Fibroblast of skin of right quadriceps (primary cell): ENCODE results near the gene C1RL.
A peak's percentile ranks its signal among the peaks of the same experiment; 100 is the strongest.
"Not testable (repeated sequence)": the region's sequence is repeated elsewhere in the genome, so short reads cannot be mapped to it uniquely, and the experiment has no call there.

Experiments used
- DNase-seq: peaks from one replicate; pipeline ENCODE4 v3.0.0-alpha.2; 2013

C1RL gene

DNA sequence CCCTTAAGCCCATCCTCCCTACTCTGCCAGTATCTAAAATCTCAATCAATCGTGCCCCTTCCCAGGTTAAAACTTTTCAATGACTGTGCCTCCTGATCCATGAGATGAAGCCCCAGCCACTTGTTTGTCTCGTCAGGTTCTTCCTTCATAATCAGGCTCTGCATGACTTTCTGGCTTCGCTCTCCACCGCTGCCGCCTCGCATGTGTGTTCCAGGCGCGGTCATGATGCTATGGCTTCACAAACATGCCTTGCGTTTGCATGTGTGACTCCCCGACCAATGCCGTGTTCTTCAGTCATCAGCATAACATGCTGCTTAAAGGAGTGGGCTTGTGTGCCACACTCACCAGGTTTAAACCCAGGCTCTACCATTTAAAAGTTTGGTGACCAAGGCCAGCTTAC, 5.0 kb upstream of the C1RL start:
- DNase-seq, result no peak

DNA sequence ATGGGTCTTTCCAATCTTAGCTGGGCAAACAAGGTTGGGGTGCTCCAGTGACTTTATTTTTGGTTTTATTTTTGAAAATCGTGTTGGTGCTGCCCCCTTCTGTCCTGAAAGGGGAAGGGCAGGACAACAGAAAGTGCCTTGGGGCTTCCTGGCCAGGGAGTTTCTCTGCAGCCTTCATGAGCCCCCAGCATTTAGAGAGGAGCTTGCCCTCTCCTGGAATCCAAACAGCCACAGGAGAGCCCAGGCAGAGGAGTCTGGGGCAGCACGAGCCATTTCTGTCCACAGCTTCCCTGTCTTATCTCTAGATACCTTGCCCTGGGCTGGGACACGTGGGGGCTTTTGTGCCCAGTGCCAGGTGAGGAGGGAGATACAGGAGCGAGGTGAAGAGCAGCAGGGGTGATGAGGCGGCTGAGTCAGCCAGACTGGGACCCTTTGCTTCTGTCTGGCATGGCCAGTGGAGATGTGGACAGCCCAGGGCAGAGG, 4.4 kb upstream of the C1RL start:
- DNase-seq, result peak; percentile 46

DNA sequence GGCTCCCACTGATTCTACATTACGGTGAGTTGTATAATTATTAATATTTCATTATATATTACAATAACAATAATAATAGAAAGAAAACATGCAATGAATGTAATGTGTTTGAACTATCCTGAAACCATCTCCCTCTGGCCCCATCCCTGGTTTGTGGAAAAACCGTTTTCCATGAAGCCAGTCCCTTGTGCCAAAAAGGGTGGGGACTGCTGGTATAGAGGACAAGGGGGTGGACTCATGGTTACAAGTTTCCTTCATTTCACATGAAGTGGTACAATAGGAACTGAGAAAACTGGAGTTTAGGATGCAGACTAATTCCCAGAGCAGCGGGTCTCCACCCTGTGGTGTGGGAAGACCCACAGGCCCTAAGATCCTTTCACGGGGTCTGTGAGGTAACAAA, 3.0 kb upstream of the C1RL start:
- DNase-seq, result no peak

DNA sequence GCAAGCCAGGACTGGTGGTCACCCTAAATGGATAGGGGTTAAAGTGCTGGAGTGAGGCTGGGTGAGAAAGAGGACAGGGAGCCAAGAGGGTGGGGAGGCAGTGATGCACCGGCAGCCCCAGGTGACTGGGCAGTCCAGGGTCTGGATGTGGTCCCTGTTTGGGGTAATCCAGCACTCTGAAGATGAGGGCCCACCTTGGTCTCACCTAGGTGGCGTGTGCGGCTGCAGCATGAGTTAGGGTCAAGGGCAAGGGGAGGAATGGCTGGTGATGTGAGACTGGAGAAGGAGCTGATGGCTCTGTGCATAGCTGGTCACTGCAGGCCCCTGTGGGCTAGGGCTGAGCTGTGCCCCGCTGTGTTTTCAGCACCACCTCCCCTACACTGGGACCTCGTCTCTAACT, 1.6 kb upstream of the C1RL start:
- DNase-seq, result no peak

DNA sequence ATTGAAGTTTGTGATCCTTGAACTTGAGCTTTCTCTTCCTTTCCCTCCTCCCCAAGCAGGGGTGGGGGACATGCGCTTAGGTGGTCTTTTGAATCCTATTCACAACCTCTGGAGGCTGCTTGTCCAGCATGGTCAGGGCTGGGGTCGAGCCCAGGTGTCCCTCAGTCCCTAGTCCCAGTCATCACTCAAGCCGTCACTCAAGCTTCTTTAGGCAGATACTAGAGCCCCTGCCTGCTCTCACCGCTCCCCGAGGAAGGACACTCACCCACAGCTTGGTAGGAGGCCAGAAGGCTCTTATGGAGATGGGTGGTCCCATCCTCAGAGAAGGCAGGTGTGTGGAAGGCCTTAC, 532 bp upstream of the C1RL start:
- DNase-seq, result no peak

DNA sequence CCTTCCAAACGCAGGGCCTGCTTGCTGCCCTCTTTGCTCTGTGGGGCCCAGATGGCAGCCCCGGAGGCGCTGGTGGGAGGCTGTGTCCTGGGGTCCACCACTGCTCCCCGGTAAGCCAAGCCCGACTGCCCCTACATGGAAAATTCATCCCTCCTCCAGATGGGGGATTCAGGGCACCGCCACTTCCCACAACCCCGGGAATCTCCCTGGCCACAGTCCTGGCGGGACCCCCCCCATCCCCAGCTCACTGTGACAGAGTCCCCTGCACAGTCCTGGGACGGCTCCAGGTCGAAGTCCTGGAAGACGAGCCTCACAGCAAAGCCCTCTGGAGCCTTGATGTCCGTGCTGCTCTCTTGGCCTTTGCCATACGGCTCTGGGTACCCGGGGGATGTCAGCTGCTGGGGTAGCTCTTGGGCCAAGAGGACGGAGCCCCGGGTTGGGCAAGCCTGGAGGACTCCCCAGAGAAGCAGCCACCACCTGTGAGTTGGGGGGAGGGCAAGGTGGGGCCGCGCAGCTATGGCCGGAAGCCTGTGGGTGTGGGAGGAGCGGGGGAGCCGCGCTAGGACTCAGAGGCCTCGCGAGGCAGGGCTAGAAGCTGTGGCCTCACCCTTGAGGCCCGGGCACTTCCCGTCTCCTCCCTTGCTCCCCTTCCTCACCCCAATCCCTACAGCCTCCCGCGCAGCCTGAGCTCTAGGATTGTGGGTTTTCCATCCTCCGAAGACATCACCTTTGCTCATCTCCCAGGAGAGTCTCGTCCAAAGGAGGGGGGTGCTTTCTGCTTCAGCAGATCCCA, 815 bp downstream of the C1RL start:
- DNase-seq, result peak; percentile 77

DNA sequence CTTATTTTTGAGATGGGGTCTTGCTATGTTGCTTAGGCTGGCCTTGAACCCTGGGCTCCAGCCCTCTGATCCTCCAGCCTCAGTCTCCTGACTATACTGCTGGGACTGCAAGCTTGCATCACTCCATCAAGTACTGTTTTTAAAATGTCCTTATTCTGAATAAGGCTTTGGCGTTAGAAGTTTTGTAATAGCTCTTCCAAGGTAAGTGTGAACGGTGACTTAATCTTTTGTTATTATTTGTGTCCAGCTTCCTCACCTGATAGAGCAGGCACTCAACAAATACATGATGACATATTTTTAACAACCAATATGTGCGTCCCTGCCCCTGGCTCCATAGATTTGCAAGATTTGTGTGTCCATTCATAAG, 1.4 kb downstream of the C1RL start:
- DNase-seq, result no peak

DNA sequence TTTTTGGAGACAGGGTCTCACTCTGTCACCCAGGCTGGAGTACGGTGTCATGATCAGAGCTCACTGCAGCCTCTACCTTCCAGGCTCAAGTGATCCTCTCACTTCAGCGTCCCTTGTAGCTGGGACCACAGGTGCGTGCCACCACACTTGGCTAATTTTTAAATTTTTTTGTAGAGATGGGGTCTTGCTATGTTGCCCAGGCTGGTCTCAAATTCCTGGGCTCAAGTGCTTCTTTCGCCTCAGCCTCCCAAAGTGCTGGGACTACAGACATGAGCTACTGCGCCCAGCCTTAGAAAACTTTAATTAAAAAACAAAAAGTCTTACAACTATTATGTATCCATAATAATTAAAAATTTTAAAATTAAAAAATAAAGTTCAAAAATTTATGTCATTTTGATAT, 1.8 kb downstream of the C1RL start:
- DNase-seq, result not testable (repeated sequence)

DNA sequence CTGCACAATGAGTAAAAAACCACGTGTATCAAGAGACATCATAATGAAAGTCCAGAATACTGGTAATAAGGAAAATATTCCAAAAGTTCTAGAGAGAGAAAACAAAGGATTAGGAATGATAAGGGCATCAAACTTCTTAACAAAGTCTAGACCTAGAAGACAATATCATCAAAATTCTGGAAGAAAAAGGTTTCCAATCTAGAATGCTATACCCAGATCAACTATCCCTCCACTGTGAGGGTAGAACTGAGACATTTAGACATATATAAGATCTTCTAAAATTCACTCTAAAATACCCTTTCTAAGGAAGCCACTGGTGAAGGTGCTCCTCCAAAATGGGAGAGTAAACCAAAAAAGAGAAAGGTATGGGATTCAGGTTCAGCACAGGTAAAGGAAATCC, 2.9 kb downstream of the C1RL start:
- DNase-seq, result no peak

DNA sequence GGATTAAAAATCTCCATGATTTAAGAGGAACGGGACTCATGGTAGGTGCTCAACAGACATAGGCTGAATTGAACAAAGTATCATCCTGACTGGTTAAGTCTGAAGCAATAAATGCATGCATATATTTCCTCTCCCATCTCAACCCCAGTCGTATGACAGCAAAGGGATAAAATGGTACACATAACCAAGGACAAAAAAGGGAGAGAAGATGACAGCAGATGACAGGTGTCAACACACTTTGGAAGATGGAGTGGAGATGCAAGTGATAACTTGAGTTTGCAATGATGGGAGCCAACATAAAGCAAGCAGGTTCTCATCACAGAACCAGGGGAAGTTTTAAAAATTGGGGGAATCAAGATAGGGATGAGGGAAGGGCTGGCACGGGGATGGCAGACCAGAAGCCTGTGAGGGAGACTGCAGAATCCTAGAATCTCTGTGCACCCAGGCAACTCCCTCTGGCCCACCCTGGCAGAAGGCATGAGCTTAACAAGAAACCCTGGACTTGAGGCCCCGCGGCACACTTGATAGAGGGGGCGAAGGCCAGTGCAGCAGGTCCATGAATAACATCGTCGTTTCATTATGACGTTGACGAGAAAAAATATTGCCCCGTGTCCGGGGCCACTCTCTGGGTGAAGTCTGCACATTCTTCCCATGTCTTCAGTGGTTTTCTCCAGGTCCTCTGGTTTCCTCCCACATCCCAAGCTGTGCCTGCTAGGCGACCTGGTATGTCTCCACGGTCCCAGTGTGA, 5.0 kb downstream of the C1RL start:
- no peak for DNase-seq

DNA sequence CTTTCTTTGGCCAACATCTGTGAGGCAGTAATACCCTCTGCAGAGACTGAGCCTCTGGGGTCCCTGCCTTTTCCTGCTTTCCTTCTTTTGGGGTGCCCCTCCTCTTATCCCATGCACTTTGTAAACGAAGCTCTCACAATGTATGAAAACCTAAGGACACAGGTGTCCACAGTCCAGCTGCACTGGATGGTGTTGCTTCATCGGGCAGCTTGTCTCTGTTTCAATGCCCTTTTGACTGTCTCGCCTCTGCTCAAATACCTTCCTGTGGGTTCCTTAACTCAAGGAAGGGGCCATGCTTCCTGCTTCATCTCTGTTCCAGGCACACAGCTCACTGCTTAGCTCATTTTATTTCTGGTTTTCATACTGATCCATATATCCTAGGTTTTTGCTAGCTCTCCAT, 6.4 kb downstream of the C1RL start:
- DNase-seq, result no peak

DNA sequence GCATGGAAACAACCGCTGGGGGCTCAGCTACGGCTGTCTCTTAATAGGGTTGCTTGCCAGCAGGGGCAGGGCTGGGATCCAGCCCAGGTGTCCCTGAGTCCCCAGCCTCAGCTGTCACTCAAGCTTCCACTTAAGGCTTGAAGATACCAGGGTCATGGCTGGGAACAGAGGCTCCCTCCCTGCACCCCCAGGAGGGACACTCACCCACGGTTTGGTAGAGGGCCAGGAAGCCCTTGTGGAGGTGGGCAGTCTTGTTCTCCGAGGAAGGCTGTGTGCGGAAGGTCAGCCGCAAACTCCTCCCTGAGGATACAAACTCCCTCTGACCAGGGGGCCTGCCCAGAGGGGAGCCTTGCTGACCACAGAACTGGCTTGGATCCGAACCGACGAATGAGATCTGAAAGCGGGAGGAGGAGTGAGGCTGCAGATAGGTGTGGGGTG, 7.3 kb downstream of the C1RL start:
- no peak for DNase-seq

DNA sequence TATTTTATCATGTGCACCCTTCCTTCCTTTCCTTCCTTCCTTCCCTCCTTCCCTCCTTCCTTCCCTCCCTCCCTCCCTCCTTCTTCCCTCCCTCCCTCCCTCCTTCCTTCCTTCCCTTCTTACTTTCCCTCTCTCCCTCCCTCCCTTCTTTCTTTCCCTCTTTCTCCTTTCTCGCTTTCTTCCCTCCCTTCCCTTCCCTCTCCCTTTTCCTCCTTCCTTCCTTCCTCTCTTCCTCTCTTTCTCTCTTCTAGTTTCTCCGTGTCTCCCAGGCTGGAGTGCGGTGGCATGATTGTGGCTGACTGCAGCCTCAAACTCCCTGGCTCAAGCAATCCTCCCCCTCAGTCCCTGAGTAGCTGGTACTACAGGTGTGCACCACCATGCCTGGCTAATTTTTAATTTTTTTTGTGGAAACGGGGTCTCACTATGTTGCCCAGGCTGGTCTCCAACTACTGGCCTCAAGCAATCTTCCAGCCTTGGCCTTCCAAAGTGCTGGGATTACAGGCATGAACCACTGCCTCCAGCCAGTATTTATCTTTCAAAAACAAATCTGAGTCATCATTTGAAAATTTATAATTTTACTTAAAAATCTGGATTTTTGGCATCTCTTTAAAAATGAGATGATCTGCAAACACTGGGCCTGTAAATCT, 7.8 kb downstream of the C1RL start:
- no peak for DNase-seq

DNA sequence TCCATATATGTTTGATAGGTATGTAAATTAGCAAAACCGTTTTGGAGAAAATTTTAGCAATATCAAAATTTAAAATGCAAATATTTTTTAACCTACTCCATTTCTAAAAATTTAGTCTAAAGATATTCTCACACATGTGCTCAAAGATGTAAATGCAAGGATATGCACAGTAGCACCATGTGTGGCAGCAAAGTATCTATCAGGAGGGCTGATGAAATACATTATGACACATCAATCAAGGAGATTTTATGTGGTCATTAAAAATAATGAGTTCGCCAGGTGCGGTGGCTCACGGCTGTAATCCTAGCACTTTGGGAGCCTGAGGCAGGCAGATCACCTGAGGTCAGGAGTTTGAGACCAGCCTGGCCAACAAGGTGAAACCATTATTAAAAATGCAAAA, 8.8 kb downstream of the C1RL start:
- DNase-seq, result no peak

DNA sequence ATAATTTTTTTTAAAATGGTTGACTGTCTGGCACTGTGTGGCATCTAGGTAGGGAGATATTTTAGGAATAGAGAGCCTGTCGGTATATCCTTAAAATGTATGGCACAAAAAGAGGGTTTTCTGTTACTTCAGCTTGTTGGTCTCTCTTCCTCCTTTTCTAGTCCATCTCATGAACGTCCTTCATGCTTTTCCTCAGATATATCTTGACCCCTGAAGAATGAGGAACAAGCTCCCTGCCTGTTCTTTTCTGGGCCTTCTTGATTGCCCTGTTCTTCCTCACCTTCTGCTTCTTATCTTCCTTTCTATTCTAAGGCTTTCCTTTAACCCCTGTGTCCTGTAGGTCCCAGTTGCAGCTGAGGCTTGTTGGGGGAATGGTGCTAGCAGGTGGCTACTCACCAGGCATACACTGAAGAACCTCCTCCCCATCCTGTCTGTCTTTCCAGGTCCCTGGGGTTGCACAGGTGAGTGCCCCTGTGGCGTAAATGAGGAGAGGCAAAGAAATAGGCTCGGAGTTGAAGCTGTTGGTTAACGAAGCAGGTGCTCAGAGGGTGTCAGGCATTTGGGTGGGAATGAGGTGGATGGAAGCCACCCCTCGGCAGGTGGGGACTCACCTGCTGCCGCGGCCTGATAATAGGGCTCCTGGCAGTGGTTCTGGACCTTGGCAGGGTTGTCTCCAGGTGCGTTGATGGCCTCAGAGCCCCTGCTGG, 9.6 kb downstream of the C1RL start:
- DNase-seq, result no peak

DNA sequence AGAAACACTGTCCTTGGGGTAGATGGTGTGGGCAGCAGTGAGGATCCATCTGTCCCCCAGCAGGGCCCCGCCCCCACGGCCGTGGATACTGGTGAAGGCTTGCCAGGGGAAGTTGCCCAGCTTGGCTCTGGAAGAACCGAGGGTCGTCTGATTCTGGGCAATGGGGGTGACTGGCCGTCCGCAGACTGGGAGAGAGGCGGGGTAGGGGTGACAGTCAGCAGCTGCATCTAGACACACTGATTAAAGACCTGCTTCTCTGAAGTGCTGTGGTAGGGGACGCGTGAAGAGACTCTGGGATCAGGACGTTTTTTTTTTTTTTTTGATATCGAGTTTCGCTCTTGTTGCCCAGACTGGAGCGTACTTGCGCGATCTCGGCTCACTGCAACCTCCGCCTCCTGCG, 12.0 kb downstream of the C1RL start:
- no peak for DNase-seq

DNA sequence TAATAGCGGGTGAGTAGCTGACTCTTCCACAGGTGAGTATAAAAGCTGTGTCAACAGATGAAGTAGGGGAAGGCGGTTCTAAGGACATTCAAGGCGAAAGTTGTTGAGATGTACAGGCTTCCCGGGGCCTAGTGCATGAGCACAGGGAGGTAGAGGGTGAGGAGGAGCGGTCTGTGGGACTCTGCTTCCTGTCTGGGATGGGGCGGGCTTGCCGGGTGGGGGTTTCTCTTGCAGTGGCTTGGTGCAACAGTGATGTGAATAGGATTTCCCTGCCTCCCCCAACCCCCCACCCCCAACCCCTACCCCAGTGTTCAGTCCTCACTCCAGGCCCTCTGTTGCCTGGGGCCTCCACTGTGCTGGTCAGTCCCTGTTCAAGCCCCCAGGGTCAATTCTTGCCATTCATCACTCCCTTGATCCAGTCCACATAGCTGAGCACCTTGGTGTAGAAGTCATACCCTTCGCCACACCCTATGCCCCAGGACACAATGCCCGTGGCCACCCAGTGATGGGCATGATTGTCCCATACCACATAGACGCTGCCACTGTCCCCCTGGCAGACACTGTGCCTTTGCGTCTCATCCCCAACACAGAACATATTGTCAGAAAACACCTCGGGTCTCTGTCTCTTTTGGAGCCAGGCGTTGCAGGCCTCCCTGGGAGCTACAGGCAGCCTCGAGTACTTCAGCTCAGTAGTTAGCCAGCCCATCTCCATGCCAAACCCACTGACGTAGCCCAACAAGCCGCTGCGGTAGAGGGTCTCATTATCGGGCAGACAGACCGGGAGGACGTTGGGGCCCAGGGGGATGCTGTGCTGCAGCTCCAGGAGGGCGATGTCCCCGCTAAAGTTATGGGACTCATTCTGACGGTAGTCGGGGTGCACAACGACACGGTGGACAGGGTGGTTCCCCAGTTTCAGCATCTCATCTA, 12.7 kb downstream of the C1RL start:
- DNase-seq, result no peak

DNA sequence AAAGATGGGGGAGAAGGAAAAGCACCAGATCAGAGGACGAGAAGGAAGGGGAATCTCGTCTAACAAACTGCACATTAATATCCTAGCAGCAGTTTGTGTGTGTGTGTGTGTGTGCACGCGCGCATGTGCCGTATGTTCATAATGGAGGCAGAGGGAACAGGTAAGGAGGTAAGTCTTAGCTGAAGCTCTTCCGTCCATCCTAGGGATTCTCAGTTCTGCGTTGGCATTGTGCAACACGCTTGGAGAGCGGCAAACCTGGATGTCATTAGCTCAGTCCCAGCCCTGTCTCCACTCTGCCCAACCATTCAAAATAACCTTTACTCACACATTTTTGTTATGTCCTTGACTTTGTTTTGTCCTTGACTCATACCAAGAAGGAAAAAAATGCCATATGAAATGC, 15.1 kb downstream of the C1RL start:
- DNase-seq, result peak; percentile 44

DNA sequence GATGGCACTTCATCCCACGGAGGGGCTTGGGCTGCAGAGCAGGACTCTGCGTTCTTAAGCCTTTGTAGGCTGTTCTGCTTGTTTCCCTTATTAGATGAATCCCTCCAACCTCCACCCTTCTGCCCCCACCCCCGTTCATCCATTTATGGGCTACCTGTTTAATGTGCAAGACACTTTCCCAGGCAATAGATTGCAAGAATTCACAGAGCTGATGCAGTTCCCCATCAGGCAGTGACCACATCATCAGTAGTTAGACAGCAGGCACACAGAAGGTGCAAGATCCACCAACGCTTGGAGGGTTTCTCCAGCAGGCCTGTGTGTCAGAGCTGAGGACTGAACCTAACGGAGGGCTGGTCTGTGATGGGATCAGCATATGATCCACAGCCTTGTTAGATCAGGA, 15.5 kb downstream of the C1RL start:
- DNase-seq, result no peak

DNA sequence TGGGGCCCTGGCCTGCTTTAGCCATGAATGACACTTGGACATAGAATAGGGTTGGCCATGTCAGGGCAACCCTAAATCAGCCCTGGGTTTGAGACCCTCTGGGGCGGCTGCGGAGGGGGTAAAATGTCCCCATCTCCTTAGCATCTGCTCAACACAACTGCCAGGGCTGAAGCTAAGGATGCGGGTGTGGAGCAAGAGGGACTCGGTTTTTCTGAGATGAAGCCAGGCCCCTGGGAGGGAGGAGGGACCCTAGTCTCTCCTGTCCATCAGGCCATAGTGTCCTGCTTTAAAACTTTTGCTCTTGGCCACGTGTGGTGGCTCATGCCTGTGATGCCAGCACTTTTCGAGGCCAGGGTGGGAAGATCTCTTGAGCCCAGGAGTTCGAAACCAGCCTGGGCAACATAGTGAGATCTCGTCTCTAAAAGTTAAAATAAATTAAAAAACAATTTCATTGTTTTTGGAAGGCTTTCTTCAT, 16.0 kb downstream of the C1RL start:
- DNase-seq, result no peak

DNA sequence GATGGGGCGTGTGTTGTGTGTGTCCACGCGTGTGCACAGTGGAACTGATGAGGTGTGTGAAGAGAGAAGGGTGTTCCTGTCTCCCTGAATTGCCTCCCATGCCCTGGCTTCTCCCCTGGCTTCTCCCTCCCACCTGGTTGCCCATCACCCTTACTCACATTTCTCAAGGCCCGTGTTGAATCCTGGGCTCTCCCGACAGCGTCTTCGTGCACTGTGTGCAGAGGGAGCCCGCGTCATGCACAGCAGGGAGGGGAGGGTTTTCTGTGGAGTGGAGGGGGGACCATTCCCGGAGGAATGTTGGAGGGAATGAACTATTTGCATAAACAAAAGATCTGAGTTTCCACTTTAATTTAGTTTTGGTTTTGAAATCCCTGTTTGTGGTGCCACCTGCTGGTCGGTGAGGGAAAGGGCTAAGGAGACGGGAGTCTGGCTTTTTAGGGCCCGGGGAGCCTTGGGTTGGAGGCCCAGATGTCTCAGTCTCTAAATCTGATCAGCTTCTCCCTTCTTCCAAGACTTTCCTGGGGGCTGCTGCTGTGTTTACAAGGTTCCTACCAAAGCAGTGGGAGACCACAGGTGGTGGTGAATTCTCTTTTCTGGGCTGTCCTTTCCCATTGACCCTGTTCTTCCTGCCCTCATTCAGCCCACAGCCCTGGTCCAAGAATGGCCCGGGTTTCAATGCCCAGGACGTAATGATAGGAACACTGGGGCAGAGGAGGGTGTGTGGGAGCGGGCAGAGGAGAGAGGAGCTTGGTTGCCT, 16.6 kb downstream of the C1RL start, which contains the start of gene C1R:
Gene C1R (minus strand): TSS at position 217 of the 757 bp plus-strand sequence. CDS start 57 bp downstream, at position 160.
- DNase-seq, result peak; percentile 95
